GM23248 (cell line): ENCODE results near the gene GLOD4. TPM values are rescaled to one million over a fixed set of nuclear protein-coding genes. Genes with fewer than 3 reads are reported as not detected.

ENCODE experiments used
- DNase-seq: peaks from one replicate; pipeline ENCODE4 v3.0.0-alpha.2; 2015
- H2AFZ ChIP-seq: fragments of 200-600 bp; sonication (generic); 2 replicates; pipeline ENCODE4 v1.6.1; 2016; ENCODE audit warnings: antibody characterized with exemption
- H3F3A ChIP-seq: fragments of 200-600 bp; sonication (generic); 2 replicates; pipeline ENCODE4 v1.6.1; 2016; ENCODE audit warnings: mild to moderate bottlenecking, antibody characterized with exemption, mixed run types; ENCODE audit not compliant: insufficient read depth
- H3K27ac ChIP-seq: fragments of 200-600 bp; sonication (generic); 2 replicates; pipeline ENCODE4 v1.5.1; 2016; ENCODE audit warnings: mild to moderate bottlenecking
- H3K27me3 ChIP-seq: fragments of 200-600 bp; sonication (generic); replicated peaks from 2 replicates; pipeline ENCODE4 v1.6.1; 2016; ENCODE audit warnings: mild to moderate bottlenecking; ENCODE audit not compliant: insufficient read depth
- H3K36me3 ChIP-seq: fragments of 200-600 bp; sonication (generic); 2 replicates; pipeline ENCODE4 v1.6.1; 2016; ENCODE audit warnings: low read depth, mild to moderate bottlenecking
- H3K4me1 ChIP-seq: fragments of 200-600 bp; sonication (generic); 2 replicates; pipeline ENCODE4 v1.6.1; 2016; ENCODE audit warnings: mild to moderate bottlenecking; ENCODE audit not compliant: insufficient read depth
- H3K4me2 ChIP-seq: fragments of 200-600 bp; sonication (generic); one replicate; pipeline ENCODE4 v1.6.1; 2016; ENCODE audit warnings: mild to moderate bottlenecking; ENCODE audit not compliant: unreplicated experiment
- H3K4me3 ChIP-seq: fragments of 200-600 bp; sonication (generic); 2 replicates; pipeline ENCODE4 v1.5.1; 2016; ENCODE audit warnings: mild to moderate bottlenecking
- H3K79me2 ChIP-seq: fragments of 200-600 bp; sonication (generic); 2 replicates; pipeline ENCODE4 v1.6.1; 2016; ENCODE audit warnings: mild to moderate bottlenecking; ENCODE audit not compliant: insufficient read depth
- H3K9ac ChIP-seq: fragments of 200-600 bp; sonication (generic); 2 replicates; pipeline ENCODE4 v1.6.1; 2016; ENCODE audit warnings: mild to moderate bottlenecking
- H3K9me2 ChIP-seq: fragments of 200-600 bp; sonication (generic); 2 replicates; pipeline ENCODE4 v1.6.1; 2016; ENCODE audit warnings: mixed run types, mild to moderate bottlenecking, moderate library complexity; ENCODE audit not compliant: insufficient read depth
- H3K9me3 ChIP-seq: fragments of 200-600 bp; sonication (generic); one replicate; pipeline ENCODE4 v1.6.1; 2017; ENCODE audit warnings: low read depth
- H4K20me1 ChIP-seq: fragments of 200-600 bp; sonication (generic); 2 replicates; pipeline ENCODE4 v1.6.0; 2016; ENCODE audit not compliant: insufficient read depth
- EZH2 ChIP-seq: fragments of 200-600 bp; sonication (generic); IDR thresholded peaks from 2 replicates; pipeline ENCODE4 v1.6.1; 2018; ENCODE audit warnings: antibody characterized with exemption, mild to moderate bottlenecking; ENCODE audit not compliant: insufficient read depth, poor library complexity, severe bottlenecking
- EZH2phosphoT487 ChIP-seq: fragments of 200-600 bp; sonication (generic); IDR thresholded peaks from 2 replicates; pipeline ENCODE4 v1.6.1; 2018; ENCODE audit warnings: antibody characterized with exemption, moderate library complexity, mild to moderate bottlenecking, low read depth; ENCODE audit not compliant: insufficient read depth
- WGBS, 2 experiments: methylation state at CpG; one replicate each; pipeline ENCODE4 v1.1.6; 2015 to 2017; ENCODE audit warnings: low lambda C conversion rate in 2 of 2, low coverage in 1 of 2; ENCODE audit errors: missing lambda C conversion rate in 2 of 2; 5-methylcytosine and 5-hydroxymethylcytosine counted together
- in situ Hi-C: fragments of 300-500 bp; cut with MboI; formaldehyde crosslinking; loops from 2 replicates; pipeline ENCODE4 v1.15.0; 2020
- polyA plus RNA-seq: library from polyadenylated mRNA; unstranded; fragments of >200 nt; fragmentation: Nextera tagmentation; extraction: Ambion mirVana; gene quantifications from 2 replicates; pipeline ENCODE4 v1.2.1, GENCODE V29; 2016
- total RNA-seq: library from RNA; depleted of rRNA; stranded (reverse); fragments of >200 nt; shearing (Covaris generic); gene quantifications from 2 replicates; pipeline ENCODE4 v1.2.3, GENCODE V29; 2014

Gene GLOD4
- total and polyA plus RNA-seq, 2 experiments from 2014 or later: 67.7 to 76.3 TPM

DNA sequence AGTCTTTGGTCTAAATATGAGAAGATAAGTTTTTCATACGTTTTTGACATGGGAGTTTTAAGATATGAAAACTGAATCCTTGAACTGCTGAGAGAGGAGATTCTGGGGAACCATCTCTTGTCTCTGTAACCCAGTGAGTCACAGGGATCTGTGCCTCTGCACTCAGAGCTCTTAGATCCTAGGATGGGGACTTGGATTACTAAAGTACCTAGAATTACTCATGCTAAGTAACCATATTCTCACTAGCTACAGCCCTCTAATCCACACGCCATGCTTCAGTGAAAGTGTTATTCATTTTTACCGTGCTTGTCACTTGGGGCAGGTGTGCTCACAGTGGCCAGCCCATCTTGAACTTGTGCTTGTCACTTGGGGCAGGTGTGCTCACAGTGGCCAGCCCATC is 2.1 kb upstream of the GLOD4 start:
- no peak overlapping the region for H3K4me3 ChIP-seq
- H3K27ac ChIP-seq: no peak overlapping the region
- TF ChIP-seq EZH2: no peak
- no peak for TF ChIP-seq EZH2phosphoT487
- DNase-seq: peak; percentile 49
- in situ Hi-C loops: no loop called here
- peaks cover 7% of the 10 kb centered on the region; the same call in 1 of the 2 replicates for H3K36me3 ChIP-seq
- H3K9ac ChIP-seq: 0 out of 2 replicates have a peak overlapping the region, but pooled peaks have one; percentile 91
- 69 to 75% methylated on average over 3 of the region's 3 CpGs for WGBS, 2 experiments
- H3K27me3 ChIP-seq: no peaks in the 10 kb centered on the region
- H3K9me3 ChIP-seq: no peaks in the 10 kb centered on the region
- no peaks in the 10 kb centered on the region for H3K9me2 ChIP-seq
- H4K20me1 ChIP-seq: no peaks in the 10 kb centered on the region
- no peaks in the 10 kb centered on the region for H3F3A ChIP-seq
- peak overlapping the region; percentile 92 for H3K4me2 ChIP-seq
- peaks cover 10% of the 10 kb centered on the region for H3K4me1 ChIP-seq
- H2AFZ ChIP-seq: no peak overlapping the region
- H3K79me2 ChIP-seq: peaks cover 83% of the 10 kb centered on the region

DNA sequence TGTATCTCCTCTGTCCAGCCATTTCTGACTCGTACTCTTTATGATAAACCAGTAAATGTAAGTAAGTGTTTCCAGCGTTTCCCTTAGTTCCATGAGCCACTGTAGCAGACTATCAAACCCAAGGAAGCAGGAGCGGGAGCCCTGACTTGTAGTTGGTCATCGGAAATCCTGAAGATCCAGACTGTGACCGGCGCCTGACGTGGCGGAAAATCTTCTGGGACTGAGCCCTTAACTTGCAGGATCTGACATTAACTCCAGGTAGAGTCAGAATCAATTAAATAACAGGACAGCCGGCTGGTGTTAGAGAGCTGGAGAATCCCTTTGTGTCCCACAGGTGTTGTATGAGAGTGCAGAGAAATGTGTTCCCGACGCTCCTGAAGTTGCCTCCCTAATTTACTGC is 4.0 kb downstream of the GLOD4 start:
- Histone ChIP-seq H3K27ac (no peak overlapping the region), H3F3A (no peaks in the 10 kb centered on the region), H3K9ac (no peak overlapping the region), H3K27me3 (no peaks in the 10 kb centered on the region), H3K9me3 (no peaks in the 10 kb centered on the region), H3K4me1 (peaks cover 3% of the 10 kb centered on the region), H4K20me1 (no peaks in the 10 kb centered on the region), H3K36me3 (peaks cover 20% of the 10 kb centered on the region; the same call in 1 of the 2 replicates), H2AFZ (no peak overlapping the region), H3K79me2 (peaks cover 54% of the 10 kb centered on the region), H3K9me2 (no peaks in the 10 kb centered on the region), H3K4me2 (no peak overlapping the region), H3K4me3 (no peak overlapping the region)
- TF ChIP-seq EZH2phosphoT487 (no peak), EZH2 (no peak)
- 90 to 93% methylated on average over 11 of the region's 11 CpGs for WGBS, 2 experiments
- no peak for DNase-seq
- in situ Hi-C loops: no loop called here

DNA sequence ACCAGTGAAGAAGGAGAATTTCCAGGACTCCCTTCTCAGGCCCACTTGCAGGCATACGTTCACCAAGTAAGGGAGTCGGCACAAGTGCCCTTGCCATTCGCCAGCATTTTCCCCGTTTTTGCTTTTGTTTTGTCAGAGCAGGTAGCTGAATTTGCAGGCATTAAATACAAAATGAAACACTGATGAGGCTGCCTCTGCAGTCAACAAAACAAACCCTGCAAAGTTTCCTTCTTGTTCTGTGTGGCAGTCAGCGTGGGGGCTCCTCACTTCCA is 7.8 kb downstream of the GLOD4 start:
- Histone ChIP-seq H3K9me3 (no peaks in the 10 kb centered on the region), H4K20me1 (no peaks in the 10 kb centered on the region), H2AFZ (no peak overlapping the region), H3K27ac (no peak overlapping the region), H3K4me1 (no peaks in the 10 kb centered on the region), H3K36me3 (peaks cover 44% of the 10 kb centered on the region), H3K9ac (no peak overlapping the region), H3K79me2 (peaks cover 17% of the 10 kb centered on the region), H3K4me2 (no peak overlapping the region), H3K4me3 (no peak overlapping the region), H3F3A (no peaks in the 10 kb centered on the region), H3K27me3 (no peaks in the 10 kb centered on the region), H3K9me2 (no peaks in the 10 kb centered on the region)
- DNase-seq: no peak
- no peak for TF ChIP-seq EZH2phosphoT487
- TF ChIP-seq EZH2: no peak
- in situ Hi-C loops: no loop called here
- WGBS, 2 experiments: 82 to 91% methylated on average over 5 of the region's 5 CpGs

DNA sequence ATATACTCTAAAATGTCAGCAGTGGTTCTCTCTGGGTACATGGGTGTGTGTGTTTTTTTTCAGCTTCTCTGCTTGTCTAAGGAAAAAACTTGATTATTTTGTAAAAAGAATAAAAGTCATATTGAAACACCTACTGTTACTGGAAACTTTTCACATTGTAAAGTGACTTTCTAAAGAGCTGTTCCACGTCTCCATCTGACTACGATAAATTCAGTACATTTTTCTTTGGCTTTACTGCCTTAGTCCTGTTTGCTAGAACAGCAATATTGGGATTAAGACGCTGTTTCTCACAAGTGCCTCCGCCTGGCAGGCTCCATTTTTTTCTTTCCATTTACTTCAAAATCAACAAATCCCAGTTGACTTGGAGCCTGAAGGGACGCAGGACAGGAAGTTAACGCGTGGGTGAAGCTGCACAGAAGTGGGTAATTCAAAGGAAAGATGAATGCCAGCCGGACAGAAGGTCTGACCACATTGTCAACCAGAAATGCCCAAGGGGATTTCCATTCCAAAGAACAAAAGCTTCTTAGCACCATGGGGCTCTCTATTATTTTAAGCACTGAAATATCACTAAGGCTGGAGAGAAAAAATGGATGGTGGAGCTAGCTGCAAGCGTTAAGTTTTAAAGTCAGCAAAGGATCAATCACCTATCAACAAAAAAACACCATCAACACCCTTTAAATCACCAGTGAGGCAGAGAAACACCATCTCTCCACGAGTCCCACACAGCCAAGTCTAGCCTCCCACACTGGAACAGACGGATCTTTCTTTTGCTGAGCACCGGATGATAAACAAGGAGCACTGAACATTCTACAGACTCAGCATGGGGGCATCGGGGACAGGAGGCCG is 8.4 kb downstream of the GLOD4 start:
- Histone ChIP-seq H3K4me2 (no peak overlapping the region), H3K9ac (no peak overlapping the region), H3K9me2 (no peaks in the 10 kb centered on the region), H3K4me3 (no peak overlapping the region), H3K9me3 (no peaks in the 10 kb centered on the region), H3K4me1 (no peaks in the 10 kb centered on the region), H3K27me3 (no peaks in the 10 kb centered on the region), H3K27ac (no peak overlapping the region), H2AFZ (no peak overlapping the region), H3K79me2 (peaks cover 12% of the 10 kb centered on the region), H3K36me3 (peaks cover 44% of the 10 kb centered on the region), H3F3A (no peaks in the 10 kb centered on the region), H4K20me1 (no peaks in the 10 kb centered on the region)
- DNase-seq: no peak
- in situ Hi-C loops: no loop called here
- WGBS, 2 experiments: 92 to 93% methylated on average over 14 of the region's 14 CpGs
- TF ChIP-seq EZH2phosphoT487 (no peak), EZH2 (no peak)
